Measurements from ENCODE around the gene DTX3. TPM values are rescaled to one million over a fixed set of nuclear protein-coding genes. Genes with fewer than 3 reads are reported as not detected.
"Not testable (repeated sequence)": the region's sequence is repeated elsewhere in the genome, so short reads cannot be mapped to it uniquely, and the experiment has no call there.

The DTX3 gene
- polyA plus RNA-seq, 1 donor from 2014 or later, result 141 TPM

- Histone ChIP-seq H3F3A (ENCODE audit: insufficient read depth, low read length, poor library complexity, severe bottlenecking) (no peaks in the 10 kb centered on the region), H3K36me3 (ENCODE audit: insufficient read depth, low read length) (no peaks in the 10 kb centered on the region), H3K4me3 (ENCODE audit: low read length) (no peak overlapping the region), H3K9ac (ENCODE audit: low read length) (no peak overlapping the region), H3K79me2 (replicated peaks; ENCODE audit: insufficient read depth, low read length) (no peaks in the 10 kb centered on the region), H3K4me2 (ENCODE audit: low read length) (no peak overlapping the region), H3K27ac (ENCODE audit: low read length) (no peak overlapping the region), H3K27me3 (ENCODE audit: insufficient read depth, low read depth, low read length) (peaks cover 51% of the 10 kb centered on the region), H4K20me1 (ENCODE audit: insufficient read depth) (no peaks in the 10 kb centered on the region), H3K9me3 (ENCODE audit: low read length) (no peaks in the 10 kb centered on the region), H2AFZ (ENCODE audit: low read depth, low read length) (no peak overlapping the region), H3K9me2 (ENCODE audit: insufficient read depth, low read length) (no peaks in the 10 kb centered on the region)
- TF ChIP-seq RAD21 (conservative IDR thresholded peaks at IDR 0.05) (no peak), TAF1 (IDR thresholded peaks at IDR 0.05; ENCODE audit: low read depth) (no peak), EP300 (conservative IDR thresholded peaks at IDR 0.05; ENCODE audit: poor library complexity, severe bottlenecking) (no peak), REST (IDR thresholded peaks at IDR 0.05; ENCODE audit: borderline replicate concordance) (no peak), EZH2 (IDR thresholded peaks at IDR 0.05; ENCODE audit: borderline replicate concordance, insufficient read depth, low read length, poor library complexity, severe bottlenecking) (no peak), CTCF (IDR thresholded peaks at IDR 0.05; ENCODE audit: poor library complexity, severe bottlenecking) (no peak), POLR2AphosphoS5 (IDR thresholded peaks at IDR 0.05) (no peak), SMC3 (conservative IDR thresholded peaks at IDR 0.05; ENCODE audit: poor library complexity) (no peak)
Observed at GRCh38 chr12:57617942-57618341, 13.3 kb downstream of the DTX3 start.

GRCh38 chr12:57618431-57618830, 13.8 kb downstream of the DTX3 start:
- not testable (repeated sequence) for H3K36me3 ChIP-seq (ENCODE audit: insufficient read depth, low read length); H3K9ac ChIP-seq (ENCODE audit: low read length); H3K9me2 ChIP-seq (ENCODE audit: insufficient read depth, low read length); H4K20me1 ChIP-seq (ENCODE audit: insufficient read depth); H3K79me2 ChIP-seq (replicated peaks; ENCODE audit: insufficient read depth, low read length); H3K4me3 ChIP-seq (ENCODE audit: low read length); H2AFZ ChIP-seq (ENCODE audit: low read depth, low read length); H3K4me2 ChIP-seq (ENCODE audit: low read length); H3K27ac ChIP-seq (ENCODE audit: low read length); H3F3A ChIP-seq (ENCODE audit: insufficient read depth, low read length, poor library complexity, severe bottlenecking); H3K9me3 ChIP-seq (ENCODE audit: low read length)
- H3K27me3 ChIP-seq (ENCODE audit: insufficient read depth, low read depth, low read length), result peaks cover 56% of the 10 kb centered on the region

- Histone ChIP-seq H2AFZ (ENCODE audit: low read depth, low read length) (no peak overlapping the region), H3K9me2 (ENCODE audit: insufficient read depth, low read length) (no peaks in the 10 kb centered on the region), H3K4me2 (ENCODE audit: low read length) (no peak overlapping the region), H3K79me2 (replicated peaks; ENCODE audit: insufficient read depth, low read length) (no peaks in the 10 kb centered on the region), H3K9ac (ENCODE audit: low read length) (no peak overlapping the region), H4K20me1 (ENCODE audit: insufficient read depth) (no peaks in the 10 kb centered on the region), H3K9me3 (ENCODE audit: low read length) (no peaks in the 10 kb centered on the region), H3K27me3 (ENCODE audit: insufficient read depth, low read depth, low read length) (peaks cover 61% of the 10 kb centered on the region), H3F3A (ENCODE audit: insufficient read depth, low read length, poor library complexity, severe bottlenecking) (no peaks in the 10 kb centered on the region), H3K36me3 (ENCODE audit: insufficient read depth, low read length) (no peaks in the 10 kb centered on the region), H3K4me3 (ENCODE audit: low read length) (no peak overlapping the region), H3K27ac (ENCODE audit: low read length) (no peak overlapping the region)
- no peak for TF ChIP-seq SMC3 (conservative IDR thresholded peaks at IDR 0.05; ENCODE audit: poor library complexity)
- no peak for TF ChIP-seq RAD21 (conservative IDR thresholded peaks at IDR 0.05)
- TF ChIP-seq POLR2AphosphoS5 (IDR thresholded peaks at IDR 0.05), result no peak
- no peak for TF ChIP-seq EP300 (conservative IDR thresholded peaks at IDR 0.05; ENCODE audit: poor library complexity, severe bottlenecking)
- no peak for TF ChIP-seq MXI1 (conservative IDR thresholded peaks at IDR 0.05; ENCODE audit: poor library complexity, severe bottlenecking)
- TF ChIP-seq REST (IDR thresholded peaks at IDR 0.05; ENCODE audit: borderline replicate concordance), result no peak
- TF ChIP-seq TAF1 (IDR thresholded peaks at IDR 0.05; ENCODE audit: low read depth), result no peak
- TF ChIP-seq CTCF (IDR thresholded peaks at IDR 0.05; ENCODE audit: poor library complexity, severe bottlenecking), result no peak
- TF ChIP-seq EZH2 (IDR thresholded peaks at IDR 0.05; ENCODE audit: borderline replicate concordance, insufficient read depth, low read length, poor library complexity, severe bottlenecking), result no peak
Observed at GRCh38 chr12:57618966-57619433, 14.4 kb downstream of the DTX3 start.
